ENCODE measurements around the gene IPP.

- no peak for TF ChIP-seq CTCF (conservative IDR thresholded peaks at IDR 0.05)
- no peak for TF ChIP-seq EZH2 (IDR thresholded peaks at IDR 0.05; ENCODE audit: low read depth)
These were observed 46.5 kb upstream of the IPP start for GRCh38 chr1:45796946-45797345.

All from PC-9 (cell line).